Measurements from ENCODE around the gene GPX4. TPM values are rescaled to one million over a fixed set of nuclear protein-coding genes. Genes with fewer than 3 reads are reported as not detected.
"Not testable (repeated sequence)": the region's sequence is repeated elsewhere in the genome, so short reads cannot be mapped to it uniquely, and the experiment has no call there.

The GPX4 gene
- polyA plus RNA-seq, 3 donors, result 205 to 2,242 (median 1,517) TPM

DNA sequence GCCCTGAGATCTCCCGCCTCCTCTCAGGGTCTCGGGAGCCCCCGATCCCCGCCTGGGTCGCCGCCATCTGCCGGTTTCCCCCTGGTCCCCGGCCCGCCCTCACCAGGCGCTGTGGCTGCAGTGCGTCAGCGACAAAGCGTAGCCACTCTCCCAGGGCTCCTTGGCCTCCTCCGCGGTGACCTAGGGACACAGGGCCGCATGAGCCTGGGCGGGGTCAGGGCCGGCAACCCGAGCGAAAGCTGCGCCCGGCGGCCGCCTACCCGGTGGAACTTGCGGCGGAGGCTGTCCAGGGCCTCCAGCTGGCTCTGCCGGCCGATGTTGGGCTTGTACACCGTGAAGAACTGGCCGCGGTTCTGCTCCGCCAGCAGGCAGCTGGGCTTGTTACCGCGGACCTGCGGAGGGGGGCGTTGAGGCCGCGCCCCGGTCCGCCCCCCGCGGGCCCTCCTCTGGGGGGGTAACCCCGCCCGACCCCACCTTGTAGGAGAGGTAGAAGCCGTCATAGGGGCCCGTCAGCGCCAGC lies 5.3 kb downstream of the GPX4 start:
- WGBS, 3 donors, result 90 to 92% (median 91%) methylated on average over 45 to 48 of the region's 48 CpGs

DNA sequence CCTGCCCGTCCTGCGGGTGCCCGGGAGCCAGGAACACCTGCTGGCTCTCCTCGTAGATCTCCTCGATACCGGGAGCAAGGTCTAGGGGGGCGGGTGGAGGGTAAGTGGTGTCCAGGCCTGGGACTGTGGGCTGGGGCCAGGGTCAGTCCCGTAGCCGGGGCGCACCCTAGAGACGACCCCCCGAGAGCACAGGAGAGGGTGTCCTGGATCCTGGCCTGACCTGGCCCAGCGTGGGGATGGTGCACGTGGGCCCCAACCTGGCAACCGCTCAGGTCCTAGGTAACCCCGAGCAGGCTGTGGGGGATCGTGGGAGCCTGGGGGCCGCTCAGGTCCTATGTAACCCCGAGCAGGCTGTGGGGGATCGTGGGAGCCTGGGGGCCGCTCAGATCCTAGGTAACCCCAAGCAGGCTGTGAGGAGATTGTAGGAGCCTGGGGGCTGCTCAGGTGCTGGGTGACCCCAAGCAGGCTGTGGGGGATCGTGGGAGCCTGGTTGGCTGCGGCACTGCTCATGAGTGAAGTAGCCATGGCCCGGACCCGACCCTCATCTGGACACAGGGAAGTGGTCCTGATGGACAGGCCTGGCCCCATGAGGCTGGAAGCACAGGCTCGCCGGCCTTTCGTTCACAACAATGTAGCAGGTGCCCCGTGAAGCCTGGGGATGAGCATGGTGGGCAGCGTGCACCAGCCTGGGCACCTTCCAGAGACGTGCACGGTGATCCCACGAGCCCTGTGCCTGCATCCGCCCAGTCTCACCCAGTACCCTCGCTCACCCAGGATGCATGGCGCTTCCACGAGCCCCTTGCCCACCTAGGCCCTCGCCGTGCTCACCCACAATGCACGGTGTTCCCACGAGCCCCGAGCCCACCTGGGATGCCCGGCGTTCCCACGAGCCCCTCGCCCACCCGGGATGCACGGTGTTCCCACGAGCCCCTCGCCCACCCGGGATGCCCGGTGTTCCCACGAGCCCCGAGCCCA lies 6.2 kb downstream of the GPX4 start:
- 93 to 94% (median 94%) methylated on average over 54 of the region's 54 CpGs for WGBS, 3 donors
- H3K27ac ChIP-seq (ENCODE audit: low read depth, low read length), result no peak overlapping the region

More for the DNA sequence above, 5.3 kb downstream of the GPX4 start:
- no peak overlapping the region for H3K27ac ChIP-seq (ENCODE audit: low read depth, low read length)

DNA sequence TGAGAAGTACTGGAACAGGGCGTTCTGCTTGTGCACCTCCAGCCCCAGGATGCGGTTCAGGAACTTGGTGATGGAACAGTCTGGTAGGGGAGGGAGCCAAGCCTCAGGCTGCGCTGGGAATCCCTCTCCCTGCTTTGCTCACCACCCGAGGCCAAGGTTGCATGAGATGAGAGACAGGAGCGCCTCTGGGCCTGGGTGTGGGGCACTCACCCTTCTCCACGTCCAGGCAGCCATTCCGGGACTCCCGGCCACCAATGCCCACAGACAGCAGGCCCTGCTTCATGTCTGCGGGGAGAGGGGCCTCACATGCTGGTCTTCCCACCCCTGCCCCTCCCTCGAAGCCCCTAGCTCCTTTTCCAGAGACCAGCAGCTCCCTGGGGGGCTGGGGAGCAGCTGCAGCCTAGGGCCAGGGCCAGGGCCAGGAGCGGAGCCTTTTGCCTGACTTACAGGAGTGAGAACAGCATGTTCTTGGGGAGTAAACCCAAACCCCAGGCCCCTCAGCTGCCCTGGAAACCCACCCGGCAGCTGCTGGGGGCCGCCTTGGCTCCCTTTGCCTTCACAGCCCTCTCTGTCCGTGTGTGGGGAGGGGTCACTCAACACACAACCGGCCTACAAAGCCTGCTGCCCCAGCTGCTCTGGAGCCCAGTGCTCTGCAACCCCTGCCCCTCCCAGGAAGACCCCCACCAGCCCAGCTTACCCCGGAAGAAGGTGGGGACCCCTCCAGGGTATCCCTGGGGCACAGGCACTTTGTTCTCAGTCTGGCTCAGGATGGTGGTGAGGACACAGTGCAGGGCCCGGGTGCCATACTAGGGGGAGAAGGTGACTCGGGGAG lies 7.2 kb downstream of the GPX4 start:
- H3K27ac ChIP-seq (ENCODE audit: low read depth, low read length), result no peak overlapping the region
- WGBS, 3 donors, result 73 to 88% (median 81%) methylated on average over 18 of the region's 18 CpGs

DNA sequence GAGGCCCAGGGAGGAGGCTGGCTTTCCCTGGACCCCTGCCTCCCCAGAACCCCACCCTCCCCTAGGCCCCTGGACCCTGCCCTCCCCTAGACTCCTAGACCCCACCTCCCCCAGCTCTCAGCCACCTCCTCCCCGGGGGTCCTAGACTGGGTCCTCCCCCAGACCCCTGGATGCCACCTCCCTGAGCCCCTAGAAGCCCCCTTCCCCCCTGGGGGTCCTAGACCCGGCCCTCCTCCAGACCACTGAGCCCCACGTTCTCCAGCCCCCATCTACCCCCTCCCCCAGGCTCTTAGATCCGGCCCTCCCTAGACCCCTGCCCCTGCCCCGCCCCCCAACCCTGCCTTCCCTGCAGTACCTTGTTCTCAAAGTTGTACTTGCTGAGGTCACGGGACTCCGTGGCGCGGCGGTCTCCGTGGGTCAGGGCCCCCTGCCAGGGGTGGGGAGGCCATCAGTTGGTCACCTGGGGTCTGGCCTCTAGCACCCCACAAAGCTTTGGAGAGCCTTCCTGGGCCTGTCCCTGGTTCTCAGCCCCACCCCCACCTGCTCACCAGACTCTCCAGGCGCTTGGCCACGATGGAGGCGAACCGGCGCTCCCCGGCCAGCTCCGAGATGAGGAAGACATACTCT lies 8.0 kb downstream of the GPX4 start:
- no peak overlapping the region for H3K27ac ChIP-seq (ENCODE audit: low read depth, low read length)
- WGBS, 3 donors, result 71 to 83% (median 79%) methylated on average over 16 to 18 of the region's 18 CpGs

DNA sequence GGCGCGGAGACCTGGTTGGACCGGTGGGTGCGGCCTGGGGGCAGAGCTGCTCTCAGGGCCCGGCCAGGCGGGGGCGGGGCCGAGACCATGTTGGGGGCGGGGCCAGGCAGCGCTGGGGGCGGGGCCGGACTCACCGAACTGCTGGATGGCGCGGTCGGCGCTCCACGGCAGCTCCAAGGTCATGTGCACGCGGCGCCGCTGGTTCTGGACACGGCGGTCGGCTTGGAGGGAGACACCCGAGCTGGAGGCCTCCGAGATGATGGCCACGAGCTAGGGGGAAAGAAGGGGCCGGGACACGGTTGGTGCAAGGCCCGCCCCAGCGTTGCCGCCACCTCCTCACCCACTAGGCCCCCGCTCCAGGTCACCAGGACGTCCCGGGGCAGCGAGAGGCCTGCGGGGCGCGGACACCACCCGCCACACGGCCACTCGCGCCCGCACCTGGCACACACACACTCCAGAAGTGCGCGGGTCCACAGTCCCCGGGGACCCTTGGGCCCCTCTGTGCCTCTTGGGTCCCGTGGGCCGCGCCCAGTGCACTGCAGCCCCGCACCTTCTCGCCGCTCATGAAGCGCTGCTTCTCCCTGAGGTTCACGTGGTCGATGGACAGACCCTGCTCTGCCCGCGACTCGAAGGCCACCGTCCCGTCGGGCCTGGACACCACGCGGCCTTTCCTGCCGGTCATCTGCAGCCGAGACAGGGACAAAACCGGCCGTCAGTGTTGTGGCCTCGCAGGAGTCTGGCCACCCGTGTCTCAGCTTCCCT lies 8.7 kb downstream of the GPX4 start:
- WGBS, 3 donors, result 63 to 82% (median 77%) methylated on average over 61 to 71 of the region's 71 CpGs
- no peak overlapping the region for H3K27ac ChIP-seq (ENCODE audit: low read depth, low read length)

DNA sequence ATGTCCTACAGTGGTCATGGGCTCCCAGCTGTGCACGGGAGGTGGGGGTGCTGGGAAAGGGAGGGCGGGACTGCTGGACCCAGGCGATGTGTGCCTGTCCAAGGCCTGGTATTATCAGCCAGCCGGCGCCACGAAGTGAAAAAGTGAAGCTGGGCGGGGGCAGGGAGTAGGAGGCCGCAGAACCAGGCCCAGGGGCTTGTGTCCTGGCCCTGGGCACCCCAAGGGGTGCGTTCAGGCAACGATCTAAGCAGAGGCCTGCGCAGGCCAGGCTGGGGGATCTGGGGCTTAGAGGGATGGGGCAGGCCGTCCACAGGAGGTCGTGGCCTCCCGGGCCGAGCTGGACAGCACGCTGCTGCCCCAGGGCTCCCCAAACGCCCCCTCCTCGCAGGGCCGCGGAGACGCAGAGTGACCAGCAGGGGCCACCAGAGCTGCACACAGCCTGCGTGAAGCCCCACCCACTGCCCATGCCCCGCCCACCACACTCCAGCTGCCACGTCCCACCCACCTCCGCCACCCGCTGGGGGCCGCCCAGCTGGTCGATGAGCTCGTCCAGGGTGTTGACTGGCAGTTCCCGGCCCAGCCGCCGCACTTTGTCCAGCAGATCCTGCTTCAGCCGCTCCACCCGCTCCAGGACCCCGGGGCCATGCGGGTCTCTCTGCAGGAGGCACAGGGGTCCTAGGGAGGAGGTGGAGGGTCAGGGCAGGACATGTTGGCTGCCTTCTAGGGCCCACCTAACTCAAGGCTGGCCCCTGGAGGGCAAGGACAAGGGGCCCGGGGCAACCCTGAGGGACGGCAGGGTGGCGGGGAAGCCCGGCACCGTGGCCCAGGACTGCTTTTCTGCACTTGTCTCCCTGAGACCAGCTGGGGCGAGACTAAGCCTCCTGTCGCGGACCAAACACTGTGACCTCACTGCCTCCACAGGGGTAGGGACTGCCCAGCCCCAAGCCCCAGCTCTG lies 9.5 kb downstream of the GPX4 start:
- no peak overlapping the region for H3K27ac ChIP-seq (ENCODE audit: low read depth, low read length)
- 26 to 34% (median 30%) methylated on average over 41 to 44 of the region's 44 CpGs for WGBS, 3 donors

DNA sequence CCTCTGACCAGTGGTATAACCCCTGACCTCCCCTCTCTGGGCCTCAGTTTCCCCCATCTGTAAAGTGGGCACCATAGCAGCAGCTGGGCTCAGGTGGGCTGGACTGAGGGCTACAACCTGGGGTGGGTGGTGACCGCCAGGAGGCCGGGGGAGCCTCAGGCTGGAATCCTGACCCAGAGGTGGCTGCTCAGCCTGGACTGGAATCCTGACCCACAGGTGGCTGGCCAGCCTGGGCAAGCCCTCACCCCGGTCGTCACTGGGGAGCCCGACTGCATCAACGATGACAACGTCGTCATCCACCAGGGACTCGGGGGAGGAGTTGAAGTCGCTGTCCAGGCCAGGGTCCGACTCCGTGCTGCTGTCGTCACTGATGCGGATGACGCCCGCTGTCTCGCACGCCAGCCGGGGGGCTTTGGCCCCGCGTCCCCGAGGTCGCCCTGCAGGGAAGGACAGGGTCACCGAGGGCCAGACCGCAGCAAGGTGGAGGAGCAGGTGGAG lies 10.2 kb downstream of the GPX4 start:
- 89 to 92% (median 91%) methylated on average over 25 of the region's 25 CpGs for WGBS, 3 donors
- no peak overlapping the region for H3K27ac ChIP-seq (ENCODE audit: low read depth, low read length)

DNA sequence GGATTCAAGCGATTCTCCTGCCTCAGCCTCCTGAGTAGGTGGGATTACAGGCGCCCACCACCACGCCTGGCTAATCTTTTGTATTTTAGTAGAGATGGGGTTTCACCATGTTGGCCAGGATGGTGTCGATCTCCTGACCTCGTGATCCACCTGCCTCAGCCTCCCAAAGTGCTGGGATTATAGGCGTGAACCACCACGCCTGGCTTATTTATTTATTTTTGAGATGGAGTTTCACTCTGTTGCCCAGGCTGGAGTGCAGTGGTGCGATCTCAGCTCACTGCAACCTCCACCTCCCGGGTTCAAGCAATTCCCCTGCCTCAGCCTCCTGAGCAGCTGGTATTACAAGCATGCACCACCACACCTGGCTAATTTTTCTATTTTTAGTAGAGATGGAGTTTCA lies 10.9 kb downstream of the GPX4 start:
- not testable (repeated sequence) for H3K27ac ChIP-seq (ENCODE audit: low read depth, low read length)

DNA sequence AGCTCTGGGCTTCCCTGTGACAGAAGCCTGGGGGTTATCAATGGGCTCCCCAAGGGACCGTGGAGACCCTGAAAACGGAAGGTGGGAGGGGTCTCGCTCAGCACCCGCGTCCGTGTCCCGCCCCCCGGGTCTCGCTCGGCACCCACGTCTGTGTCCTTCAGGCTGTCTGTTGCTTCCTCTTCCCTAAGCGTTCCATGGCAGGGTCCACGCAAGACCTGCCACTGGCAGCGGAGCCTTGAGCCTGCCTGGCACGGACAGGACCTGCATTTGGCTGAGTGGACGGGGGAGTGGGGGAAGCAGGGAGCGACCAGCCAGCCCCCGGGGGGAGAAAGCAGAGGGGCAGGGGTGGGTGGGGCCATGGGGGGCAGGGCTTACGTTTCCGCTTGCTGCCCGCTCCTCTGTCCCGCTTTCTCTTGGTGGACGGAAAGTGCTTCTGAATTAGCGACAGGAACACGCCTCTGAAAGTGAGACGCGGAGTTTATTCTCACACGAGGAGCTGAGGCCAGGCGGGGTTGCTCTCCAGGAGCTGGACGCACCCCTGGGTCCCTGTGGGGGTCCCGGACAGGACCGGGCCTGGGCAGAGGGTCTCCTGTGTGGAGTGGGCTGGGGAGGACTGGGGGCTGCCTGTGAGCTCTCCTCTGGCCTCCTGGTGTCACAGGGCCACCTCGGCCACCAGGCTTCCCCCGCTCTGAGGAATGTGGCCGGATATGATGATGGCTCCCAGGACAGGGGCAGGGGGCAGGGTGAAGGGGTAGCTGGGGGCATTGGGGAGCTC lies 12.0 kb downstream of the GPX4 start:
- 89 to 93% (median 91%) methylated on average over 34 to 35 of the region's 35 CpGs for WGBS, 3 donors
- no peak overlapping the region for H3K27ac ChIP-seq (ENCODE audit: low read depth, low read length)

More for the DNA sequence above, 10.9 kb downstream of the GPX4 start:
- WGBS, 3 donors, result 92 to 96% (median 95%) methylated on average over 9 of the region's 9 CpGs

DNA sequence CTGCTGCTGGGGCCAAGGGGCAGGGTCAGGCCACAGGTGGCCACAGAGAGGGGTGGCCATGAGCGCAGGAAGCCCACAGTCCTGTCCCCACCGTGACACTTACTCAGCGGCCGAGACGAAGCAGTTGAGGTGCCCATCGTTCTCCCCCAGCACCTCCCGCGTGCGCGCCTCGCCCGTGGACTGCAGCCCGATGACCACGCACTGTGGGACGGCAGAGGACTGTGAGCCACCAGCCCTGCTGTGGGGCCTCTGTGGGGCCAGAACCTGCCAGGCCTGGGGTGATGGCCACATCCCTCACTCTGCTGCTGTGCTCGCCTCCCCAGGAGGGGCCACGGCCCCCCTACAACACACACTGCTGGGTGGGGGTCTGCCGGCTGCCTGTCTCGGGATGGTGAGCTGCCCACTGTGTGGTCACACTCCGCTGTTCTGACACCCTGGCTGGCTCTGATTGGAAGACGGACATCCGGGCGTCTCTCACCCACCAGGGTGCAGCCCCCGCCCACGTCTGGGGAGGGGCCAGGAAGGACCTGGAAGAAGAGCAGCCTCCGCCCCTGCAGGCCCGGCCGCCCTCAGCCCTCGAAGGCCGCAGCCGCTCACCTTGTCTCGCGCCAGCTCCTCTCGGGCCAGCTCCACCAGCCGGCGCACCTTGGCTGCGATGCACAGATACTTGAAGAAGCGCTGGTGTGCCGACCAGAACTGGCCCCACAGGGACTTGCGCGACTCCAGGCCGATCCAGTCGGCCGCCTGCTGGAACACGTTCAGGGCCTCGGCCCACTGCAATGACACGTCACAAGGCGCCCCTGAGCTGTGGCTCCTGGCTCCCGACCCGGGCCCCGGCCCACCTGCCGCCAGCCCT lies 13.2 kb downstream of the GPX4 start:
- 93 to 96% (median 93%) methylated on average over 50 to 52 of the region's 52 CpGs for WGBS, 3 donors
- no peak overlapping the region for H3K27ac ChIP-seq (ENCODE audit: low read depth, low read length)

DNA sequence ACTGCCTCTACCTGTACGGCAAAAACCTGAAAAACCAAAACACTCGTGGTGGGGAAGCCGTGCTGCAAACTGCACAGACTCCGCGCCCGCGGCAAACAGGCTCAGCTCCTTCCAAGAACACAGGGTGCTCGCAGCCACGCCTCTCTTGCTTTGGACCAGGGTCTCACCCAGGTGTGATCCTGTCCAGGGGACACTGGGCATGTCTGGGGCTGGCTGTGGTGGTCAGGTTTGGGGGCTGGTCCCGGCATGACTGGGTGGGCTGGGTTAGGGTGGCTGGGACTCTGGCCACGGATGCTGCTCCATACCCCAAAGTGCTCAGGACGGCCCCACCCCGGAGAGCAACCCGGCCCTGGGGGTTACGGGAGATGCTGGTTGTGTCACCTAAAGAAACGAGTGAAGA lies 13.9 kb downstream of the GPX4 start:
- H3K27ac ChIP-seq (ENCODE audit: low read depth, low read length), result no peak overlapping the region
- 90 to 95% (median 93%) methylated on average over 13 to 16 of the region's 16 CpGs for WGBS, 3 donors

DNA sequence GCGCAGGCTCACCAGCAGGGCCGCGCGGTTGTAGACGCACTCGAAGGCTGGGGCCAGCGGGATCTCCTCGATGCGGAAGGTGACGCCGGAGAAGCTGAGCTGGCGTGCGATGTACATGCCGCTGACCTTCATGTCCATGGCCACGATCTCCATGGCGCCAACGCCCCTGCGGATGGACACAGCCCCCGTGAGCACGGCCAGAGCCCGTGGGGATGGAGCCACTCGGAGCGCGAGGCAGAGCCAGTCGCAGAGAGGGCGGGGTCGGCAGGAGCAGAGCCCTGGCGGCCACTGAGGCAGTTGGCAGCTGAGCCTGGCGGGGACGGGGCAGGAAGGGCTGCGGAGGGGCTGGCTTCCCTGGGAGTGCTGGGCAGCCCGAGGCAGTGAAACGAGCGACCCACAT lies 15.2 kb downstream of the GPX4 start:
- WGBS, 3 donors, result 92 to 96% (median 93%) methylated on average over 33 to 34 of the region's 34 CpGs
- no peak overlapping the region for H3K27ac ChIP-seq (ENCODE audit: low read depth, low read length)

DNA sequence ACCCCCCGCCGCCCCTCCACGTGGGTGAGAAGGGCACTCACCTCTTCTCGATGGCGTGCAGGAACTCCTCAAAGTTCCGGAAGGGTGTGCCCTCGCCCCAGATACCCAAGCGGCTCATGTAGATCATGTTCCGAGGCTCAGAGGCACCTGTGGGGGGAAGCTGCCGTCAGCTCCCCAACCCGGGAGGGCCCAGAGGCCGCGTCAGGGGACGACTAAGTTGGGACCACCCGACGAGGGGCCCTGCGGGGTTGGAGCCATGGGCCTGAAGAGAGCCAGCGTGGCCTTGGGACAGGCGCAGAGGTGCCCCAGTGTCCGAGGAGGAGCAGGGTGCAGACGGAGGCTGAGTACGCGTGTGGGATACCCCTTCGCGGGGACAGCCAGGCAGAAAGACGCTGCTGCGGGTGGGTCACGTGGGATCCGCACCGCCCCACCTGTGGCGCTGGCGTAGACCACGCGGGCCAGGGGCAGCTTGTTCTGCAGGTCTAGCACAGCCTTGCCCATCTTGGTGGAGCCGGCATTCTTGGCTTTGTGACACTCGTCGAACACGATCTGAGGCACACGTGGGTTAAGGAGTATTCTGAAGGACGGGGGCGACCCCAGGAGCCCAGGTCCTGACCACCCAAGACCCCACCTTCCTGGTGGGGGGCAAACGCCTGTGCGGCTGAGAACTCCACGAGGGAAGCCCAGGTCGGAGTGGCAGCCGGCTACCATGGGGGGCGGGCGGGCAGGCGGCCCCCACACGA lies 15.9 kb downstream of the GPX4 start:
- WGBS, 3 donors, result 91 to 95% (median 93%) methylated on average over 50 of the region's 50 CpGs

DNA sequence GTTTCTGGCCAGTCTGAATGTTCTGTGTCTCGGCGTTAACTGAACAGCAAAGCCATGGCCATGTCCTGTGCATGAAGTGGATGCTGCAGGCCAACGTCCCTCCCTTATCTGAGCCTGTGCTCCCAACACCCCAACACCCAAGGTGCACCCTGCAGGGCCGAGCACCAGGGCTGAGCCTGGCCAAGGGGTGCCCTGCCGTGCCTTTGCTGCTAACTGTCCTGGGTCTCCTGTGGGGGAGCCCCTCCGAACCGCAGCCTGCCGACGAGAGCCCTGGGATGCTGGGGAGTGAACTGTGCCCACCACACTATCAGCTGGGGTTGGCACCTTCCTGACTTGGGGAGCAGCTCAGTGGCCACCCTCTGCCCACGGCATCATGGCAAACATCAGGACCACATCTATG lies 17.6 kb downstream of the GPX4 start:
- WGBS, 3 donors, result 93 to 98% (median 95%) methylated on average over 10 of the region's 10 CpGs
- H3K27ac ChIP-seq (ENCODE audit: low read depth, low read length), result no peak overlapping the region

More for the DNA sequence above, 15.9 kb downstream of the GPX4 start:
- H3K27ac ChIP-seq (ENCODE audit: low read depth, low read length), result no peak overlapping the region
